GM18502 (cell line): ENCODE measurements around the gene OR11H7.
"Not testable (repeated sequence)": the region's sequence is repeated elsewhere in the genome, so short reads cannot be mapped to it uniquely, and the experiment has no call there.

Experiments used
- ATAC-seq: cut with Tn5 transposase; IDR thresholded peaks from one replicate; pipeline ENCODE4 v1.9.1; 2021; ENCODE audit warnings: mild to moderate bottlenecking; ENCODE audit not compliant: unreplicated experiment, poor library complexity

OR11H7 gene

DNA sequence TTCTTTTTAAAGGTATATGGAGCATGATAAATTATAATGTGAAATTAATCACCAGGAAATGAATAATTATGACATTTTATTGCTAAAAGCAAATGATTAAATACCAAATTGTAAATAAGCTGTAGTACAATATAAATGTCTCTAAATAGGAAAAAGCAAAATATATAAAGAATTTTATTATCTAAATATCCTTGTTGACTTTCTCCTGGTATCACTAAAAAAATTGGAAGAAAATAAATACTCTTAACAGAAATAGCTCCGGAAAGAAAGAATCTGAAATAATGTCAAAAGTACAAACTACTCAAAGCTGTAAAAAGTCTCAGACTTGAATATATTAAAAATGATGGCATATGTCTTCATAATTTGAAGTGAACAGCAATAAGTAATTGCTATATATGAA, at the start of gene OR11H7:
Gene OR11H7, plus strand, starts transcription at position 301 of the 400 bp plus-strand sequence.
- ATAC-seq = no peak

DNA sequence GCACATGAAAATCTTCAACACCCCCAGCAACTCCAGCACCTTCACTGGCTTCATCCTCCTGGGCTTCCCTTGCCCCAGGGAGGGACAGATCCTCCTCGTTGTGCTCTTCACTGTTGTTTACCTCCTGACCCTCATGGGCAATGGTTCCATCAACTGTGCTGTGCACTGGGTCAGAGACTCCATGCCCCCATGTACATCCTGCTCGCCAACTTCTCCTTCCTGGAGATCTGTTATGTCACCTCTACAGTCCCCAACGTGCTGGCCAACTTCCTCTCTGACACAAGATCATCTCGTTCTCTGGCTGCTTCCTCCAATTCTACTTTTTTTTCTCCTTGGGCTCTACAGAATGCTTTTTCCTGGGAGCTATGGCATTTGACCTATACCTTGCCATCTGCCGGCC, 49.6 kb upstream of the OR11H7 start:
- ATAC-seq = no peak

DNA sequence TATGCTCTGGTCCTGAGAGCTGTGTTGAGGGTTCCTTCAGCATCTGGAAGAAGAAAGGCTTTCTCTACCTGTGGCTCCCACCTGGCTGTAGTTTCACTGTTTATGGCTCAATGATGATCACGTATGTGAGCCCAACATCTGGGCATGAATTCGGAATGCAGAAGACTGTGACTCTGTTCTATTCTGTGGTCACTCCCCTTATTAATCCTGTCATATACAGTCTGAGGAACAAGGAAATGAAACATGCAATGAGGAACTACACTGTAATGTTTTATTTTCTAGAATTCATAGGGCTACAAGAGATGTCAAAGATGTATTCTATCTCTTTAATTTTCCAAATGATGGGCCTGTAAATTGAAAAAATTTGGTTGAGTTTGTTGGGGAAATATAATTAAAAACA, 48.9 kb upstream of the OR11H7 start:
- ATAC-seq = no peak

DNA sequence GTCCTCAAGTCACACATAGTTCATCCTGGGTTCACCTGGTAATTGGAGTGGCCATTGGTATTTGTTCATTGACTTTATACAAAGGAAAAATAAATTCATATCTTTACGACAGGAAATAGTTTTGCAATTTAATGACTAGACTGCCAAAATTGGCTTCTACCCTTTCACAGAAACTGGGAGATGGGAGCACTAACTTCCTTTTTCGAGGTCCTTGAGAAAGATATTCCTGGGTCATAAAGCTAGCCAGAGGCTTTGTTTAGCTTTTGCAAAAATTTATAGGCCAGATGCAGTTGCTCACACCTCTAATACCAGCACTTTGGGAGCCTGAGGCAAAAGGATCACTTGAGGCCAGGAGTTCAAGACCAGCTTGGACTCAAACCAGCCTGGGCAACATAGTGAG, 48.3 kb upstream of the OR11H7 start:
- no peak for ATAC-seq

DNA sequence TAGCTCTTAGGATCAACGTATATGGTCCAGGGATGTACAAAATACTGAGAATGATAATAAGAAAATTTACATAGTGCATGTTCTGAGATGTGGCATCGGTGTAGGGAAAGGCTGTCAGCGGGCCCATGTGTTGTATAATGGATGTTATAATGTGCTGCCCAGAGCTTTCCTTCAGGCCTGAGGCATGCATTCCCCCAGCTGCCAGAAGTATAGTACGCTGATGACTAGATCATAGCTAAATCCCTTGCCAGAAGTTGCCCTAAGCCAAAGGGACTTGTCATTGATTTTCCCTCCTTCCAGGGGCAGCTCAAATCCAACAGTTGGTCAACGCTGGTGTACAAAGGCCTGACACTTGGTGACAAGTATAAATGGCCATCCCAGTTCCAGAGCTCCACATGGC, 44.6 kb upstream of the OR11H7 start:
- no peak for ATAC-seq

DNA sequence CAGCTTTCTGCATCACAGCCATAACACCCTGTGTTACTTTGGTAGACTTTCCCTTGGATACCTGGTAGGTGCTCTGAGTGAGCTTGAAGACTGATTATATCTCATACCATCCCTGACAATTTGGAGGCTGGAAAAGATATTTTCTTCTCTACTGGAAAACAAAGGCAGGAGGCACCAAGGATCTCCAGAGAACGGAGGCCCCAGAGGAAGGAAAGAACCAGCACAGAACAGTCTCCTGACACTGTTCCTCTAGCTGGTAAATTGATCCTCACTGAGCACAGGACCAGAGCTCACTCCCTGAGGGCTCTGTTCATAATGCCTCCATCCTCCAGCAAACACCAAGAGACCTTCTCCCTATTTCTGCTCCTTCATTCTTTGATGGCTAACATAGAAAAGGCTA, 38.2 kb upstream of the OR11H7 start, which contains the start of gene OR11G2:
Gene OR11G2, plus strand, starts transcription at position 301 of the 400 bp plus-strand sequence. CDS start 6,542 bp downstream, outside the sequence.
- no peak for ATAC-seq

DNA sequence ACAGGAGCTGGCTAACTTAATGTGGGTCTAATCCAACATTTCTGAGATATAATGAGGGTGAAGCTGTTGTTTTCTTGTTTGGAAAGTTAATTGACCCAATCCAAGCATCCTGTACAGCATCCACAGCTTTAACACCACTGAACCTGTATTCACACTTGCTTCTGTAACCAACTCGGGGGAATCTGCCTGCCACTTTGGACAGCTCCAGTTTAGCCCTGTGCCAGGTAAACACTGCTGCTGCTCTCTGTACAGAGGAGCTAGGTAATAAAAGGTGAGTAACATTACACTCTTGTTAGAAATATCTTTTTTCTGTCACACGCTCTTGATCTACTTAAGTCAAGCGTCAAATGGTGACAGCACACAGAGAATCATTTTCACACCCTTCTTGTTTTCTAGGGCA, 37.4 kb upstream of the OR11H7 start:
- ATAC-seq = no peak

DNA sequence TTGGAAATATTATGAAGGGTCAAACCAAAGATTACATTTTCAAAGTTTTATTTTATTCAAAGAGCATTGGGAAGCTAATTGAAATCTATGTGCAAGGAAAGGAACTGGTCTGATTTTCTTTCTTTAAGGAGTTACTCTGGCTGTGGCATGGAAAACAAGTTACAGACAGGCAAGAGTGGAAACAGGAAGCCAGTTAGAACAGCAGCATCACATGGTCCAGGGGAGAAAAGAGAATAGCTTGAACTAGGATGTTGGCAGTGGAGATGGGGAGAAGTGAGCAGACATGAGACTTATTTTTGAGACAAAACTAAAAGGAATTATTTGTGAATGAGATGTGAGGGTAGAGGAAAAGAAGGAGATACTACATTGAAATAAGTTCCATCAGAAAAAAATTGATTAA, 34.7 kb upstream of the OR11H7 start:
- ATAC-seq = no peak

DNA sequence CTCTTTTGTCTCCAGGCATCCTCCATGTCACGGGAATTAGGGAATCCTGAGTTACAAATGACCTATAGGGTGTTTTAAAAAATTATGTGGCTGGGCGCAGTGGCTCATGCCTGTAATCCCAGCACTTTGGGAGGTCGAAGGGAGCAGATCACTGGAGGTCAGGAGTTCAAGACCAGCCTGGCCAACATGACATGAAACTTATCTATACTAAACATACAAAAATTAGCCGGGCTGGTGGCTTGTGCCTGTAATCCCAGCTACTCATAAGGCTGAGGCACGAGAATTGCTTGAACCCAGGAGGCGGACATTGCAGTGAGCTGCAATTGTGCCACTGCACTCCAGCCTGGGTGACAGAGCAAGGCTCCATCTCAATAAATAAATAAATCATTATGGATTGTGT, 33.6 kb upstream of the OR11H7 start:
- ATAC-seq = not testable (repeated sequence)

DNA sequence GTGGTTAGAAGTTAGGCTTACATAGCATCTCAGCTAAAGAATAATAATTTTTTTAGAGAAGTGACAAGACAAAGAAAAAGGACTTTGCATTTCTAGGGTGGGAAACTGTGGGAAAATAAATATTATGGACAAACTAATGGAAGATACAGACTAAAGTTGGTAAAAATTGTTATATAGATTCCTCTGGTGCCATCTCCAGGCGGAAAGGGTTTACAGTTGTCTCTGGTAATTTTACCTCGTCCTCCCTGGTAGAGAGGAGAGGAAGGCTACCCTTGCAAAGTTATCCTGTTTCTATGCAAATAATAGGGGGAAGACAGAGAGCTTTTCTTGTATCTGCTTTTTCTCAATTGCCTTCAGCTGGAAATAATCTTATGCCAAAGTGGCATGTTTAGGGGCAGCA, 32.9 kb upstream of the OR11H7 start:
- ATAC-seq = no peak

DNA sequence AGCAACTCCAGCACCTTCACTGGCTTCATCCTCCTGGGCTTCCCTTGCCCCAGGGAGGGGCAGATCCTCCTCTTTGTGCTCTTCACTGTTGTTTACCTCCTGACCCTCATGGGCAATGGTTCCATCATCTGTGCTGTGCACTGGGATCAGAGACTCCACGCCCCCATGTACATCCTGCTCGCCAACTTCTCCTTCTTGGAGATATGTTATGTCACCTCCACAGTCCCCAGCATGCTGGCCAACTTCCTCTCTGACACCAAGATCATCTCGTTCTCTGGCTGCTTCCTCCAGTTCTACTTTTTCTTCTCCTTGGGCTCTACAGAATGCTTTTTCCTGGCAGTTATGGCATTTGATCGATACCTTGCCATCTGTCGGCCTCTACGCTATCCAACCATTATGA, 31.3 kb upstream of the OR11H7 start:
- ATAC-seq = no peak

DNA sequence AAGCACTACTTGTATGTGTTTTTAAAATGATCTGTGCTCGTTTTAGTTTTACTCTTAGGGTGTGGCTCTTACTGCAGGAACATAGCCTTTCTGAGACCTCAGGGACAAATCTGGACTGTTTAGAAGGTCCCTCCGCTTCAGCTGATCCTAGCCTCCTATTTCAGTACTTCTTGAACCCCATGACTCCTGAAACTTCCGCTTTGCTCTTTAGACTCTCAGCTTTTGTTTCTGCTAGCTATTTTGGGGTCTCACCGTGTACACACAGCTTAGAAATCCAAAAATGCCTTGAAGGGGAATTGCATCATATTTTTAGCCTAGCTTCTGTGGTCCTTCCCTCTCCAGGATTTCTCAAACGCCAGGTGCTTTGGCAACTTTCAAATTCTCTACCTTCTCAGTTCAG, 29.8 kb upstream of the OR11H7 start:
- no peak for ATAC-seq

DNA sequence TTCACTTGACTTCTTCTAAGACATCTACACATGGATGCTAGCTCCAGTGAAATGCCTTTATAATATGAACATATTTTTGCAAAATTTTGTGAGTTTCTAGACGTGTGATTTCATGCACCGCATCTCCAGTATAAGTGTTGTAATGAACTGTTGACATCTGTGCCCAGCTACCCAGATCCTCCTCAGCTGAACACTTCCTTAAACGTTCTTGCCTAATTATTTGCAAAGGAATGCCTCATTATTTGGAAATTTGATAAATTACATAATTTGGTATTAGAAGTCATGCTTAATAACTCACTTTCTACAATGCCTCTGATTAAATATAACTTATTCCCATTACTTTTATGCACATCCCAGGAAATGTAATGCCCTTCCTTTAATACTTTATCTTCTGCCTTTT, 24.1 kb upstream of the OR11H7 start:
- no peak for ATAC-seq

DNA sequence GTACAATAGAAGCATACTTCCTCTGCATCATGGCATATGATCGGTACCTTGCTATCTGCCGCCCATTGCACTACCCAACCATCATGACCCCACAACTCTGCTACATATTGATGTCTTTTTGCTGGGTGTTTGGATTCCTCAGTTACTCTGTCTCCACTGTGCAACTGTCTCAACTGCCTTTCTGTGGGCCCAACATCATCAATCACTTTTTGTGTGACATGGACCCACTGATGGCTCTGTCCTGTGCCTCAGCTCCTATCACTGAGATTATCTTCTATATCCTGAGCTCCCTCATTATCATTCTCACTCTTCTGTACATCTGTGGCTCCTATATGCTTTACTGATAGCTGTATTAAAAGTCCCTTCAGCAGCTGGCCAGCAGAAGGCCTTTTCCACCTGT, 19.2 kb upstream of the OR11H7 start:
- no peak for ATAC-seq

DNA sequence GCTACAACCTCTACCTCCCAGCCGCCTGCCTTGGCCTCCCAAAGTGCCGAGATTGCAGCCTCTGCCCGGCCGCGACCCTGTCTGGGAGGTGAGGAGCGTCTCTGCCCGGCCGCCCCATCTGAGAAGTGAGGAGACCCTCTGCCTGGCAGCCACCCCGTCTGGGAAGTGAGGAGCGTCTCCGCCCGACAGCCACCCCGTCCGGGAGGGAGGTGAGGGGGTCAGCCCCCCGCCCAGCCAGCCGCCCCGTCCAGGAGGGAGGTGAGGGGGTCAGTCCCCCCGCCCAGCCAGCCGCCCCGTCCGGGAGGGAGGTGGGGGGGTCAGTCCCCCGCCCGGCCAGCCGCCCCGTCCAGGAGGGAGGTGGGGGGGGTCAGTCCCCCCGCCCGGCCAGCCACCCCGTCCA, 16.4 kb upstream of the OR11H7 start:
- ATAC-seq = not testable (repeated sequence)

DNA sequence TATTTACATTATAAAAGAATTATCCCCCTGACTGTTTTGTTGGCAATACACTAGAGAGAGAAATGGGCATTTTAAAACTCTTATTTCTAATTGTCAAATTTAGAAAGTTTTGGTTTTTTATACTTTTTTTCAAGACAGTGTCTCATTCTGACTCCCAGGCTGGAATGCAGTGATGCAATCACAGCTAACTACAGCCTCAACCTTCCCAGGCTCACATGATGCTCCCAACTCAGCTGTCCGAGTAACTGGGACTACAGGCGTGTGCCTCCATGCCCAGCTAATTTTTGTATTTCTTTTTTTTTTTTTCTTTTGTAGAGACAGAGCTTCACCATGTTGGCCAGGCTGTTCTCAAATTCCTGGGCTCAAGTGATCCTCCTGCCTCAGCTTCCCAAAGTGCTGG, 13.6 kb upstream of the OR11H7 start:
- no peak for ATAC-seq

DNA sequence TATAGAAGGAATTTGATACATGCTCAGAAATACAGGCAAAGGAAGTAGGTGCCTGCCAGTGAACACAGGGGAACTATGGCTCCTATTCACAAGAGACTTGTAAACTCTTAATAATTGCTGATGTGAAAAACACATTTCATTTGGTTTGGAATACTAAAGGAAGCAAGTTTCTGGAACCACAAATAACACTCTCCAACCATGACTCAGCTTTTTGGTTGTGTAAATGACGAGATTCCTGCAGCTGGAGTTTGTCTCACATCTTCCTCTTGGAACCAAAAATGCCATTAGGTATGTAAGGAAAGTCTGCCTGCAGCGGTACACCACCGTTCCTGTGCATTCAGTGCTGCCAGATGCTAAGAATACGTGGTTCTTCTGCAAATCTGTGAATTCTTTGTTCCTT, 9.7 kb upstream of the OR11H7 start:
- no peak for ATAC-seq

DNA sequence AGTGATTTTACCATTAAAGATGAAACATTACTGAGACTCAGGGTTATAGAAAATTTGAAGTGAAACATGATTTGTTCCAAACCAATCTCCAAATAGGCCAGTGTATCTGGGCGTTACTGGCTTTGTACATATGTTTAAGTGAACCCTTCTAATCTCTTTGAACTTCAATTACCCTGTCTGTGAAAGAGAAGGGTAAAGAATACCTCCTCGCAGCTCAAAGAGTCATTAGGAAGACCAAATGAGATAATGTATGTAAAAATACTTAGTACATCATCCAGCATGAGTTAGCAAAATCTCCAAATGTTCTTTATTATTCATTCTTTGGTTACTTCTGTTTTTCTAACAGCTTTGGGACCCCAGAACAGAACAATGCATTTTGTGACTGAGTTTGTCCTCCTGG, 5.4 kb upstream of the OR11H7 start, which contains the start of gene OR11H6:
Gene OR11H6, plus strand, starts transcription at position 301 of the 400 bp plus-strand sequence. Its CDS starts 0 bp downstream, at position 301.
- no peak for ATAC-seq

DNA sequence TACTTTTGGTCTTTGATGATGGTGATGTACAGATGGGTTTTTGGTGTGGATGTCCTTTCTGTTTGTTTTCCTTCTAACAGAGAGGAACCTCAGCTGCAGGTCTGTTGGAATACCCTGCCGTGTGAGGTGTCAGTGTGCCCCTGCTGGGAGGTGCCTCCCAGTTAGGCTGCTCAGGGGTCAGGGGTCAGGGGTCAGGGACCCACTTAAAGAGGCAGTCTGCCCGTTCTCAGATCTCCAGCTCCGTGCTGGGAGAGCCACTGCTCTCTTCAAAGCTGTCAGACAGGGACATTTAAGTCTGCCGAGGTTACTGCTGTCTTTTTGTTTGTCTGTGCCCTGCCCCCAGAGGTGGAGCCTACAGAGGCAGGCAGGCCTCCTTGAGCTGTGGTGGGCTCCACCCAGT, 6.6 kb downstream of the OR11H7 start:
- ATAC-seq = not testable (repeated sequence)

DNA sequence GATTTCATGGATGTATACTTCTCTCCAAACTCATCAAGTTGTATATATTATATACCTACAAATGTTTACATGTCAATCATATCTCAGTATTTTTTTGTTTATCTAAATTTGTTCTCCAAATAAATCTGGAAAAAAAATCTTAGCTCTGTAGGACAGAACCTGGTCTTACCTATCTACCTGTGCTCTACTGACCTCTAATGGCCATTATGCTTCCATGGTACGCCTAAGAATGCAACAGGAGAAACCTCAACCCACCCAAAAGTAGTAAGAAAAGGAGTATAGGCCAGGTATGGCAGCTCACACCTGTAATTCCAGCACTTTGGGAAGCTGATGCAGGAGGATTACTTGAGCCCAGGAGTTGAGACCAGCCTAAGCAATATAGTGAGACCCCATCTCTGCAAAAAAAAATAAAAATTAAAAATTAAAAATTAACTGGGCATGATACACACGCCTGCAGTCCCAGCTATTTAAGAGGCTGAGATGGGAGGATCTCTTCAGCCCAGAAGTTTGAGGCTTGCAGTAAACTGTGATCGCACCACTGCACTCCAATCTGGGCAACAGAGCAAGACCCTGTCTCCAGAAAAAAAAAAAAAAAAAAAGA, 19.0 kb downstream of the OR11H7 start:
- ATAC-seq = no peak

DNA sequence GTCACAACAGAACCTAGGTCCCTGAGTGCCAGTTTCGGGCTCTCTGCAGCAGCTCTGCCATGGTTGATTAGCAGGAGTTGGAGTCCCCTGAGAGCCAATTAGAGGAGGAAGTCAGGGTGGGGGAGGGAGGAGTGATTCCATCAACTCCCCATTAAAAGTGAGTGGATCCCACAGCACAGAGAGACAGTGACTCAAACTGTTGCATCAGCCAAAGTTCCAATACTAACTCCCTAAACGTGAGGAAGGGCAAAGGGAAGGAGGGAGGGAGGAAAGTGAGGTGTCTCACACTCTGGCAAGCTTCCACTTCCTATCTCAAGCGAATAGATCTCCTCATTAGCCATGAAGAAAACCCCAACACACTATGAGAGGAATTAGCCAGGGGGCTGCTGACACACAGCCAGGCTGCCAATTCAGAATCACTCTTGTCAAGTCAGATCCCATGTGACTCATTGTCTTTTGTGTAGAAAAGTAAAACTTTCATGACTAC, 33.9 kb downstream of the OR11H7 start:
- ATAC-seq = no peak

DNA sequence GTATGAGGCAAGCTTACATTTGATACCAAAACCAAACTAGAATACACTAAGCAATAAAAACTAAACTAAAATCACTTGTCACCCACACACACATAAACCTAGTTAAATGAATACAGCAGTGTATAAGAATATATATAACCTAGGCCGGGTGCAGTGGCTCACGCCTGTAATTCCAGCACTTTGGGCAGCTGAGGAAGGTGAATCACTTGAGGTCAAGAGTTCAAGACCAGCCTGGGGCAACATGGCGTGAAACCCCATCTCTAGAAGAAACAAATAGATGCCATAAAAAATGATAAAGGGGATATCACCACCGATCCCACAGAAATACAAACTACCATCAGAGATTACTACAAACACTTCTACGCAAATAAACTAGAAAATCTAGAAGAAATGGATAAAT, 35.6 kb downstream of the OR11H7 start:
- ATAC-seq = not testable (repeated sequence)
